GM23338 (cell line): Measurements from ENCODE around the gene VEGFB.

ENCODE experiments used
- CREB1 ChIP-seq: fragments of 250-450 bp; sonication (Bioruptor Pico); IDR thresholded peaks from 2 replicates; pipeline ENCODE4 v1.5.0; 2020; ENCODE audit warnings: low read depth, mild to moderate bottlenecking, moderate library complexity
- CTCF ChIP-seq, 2 experiments: fragments of 200-600 bp in 1 of 2; sonication (generic) in 1 of 2; conservative IDR thresholded peaks; 2 replicates each; pipeline versions ENCODE4 v1.5.1 to v1.6.1; 2016 to 2017; ENCODE audit warnings: antibody characterized with exemption in 2 of 2, low read depth in 2 of 2, mild to moderate bottlenecking in 2 of 2, moderate library complexity in 1 of 2
- JUNB ChIP-seq: IDR thresholded peaks from one replicate; pipeline ENCODE4 v1.6.1; 2016; ENCODE audit warnings: antibody characterized with exemption; ENCODE audit not compliant: unreplicated experiment
- POLR2AphosphoS5 ChIP-seq: IDR thresholded peaks from 2 replicates; pipeline ENCODE4 v1.6.1; 2016; ENCODE audit warnings: antibody characterized with exemption, low read depth

DNA sequence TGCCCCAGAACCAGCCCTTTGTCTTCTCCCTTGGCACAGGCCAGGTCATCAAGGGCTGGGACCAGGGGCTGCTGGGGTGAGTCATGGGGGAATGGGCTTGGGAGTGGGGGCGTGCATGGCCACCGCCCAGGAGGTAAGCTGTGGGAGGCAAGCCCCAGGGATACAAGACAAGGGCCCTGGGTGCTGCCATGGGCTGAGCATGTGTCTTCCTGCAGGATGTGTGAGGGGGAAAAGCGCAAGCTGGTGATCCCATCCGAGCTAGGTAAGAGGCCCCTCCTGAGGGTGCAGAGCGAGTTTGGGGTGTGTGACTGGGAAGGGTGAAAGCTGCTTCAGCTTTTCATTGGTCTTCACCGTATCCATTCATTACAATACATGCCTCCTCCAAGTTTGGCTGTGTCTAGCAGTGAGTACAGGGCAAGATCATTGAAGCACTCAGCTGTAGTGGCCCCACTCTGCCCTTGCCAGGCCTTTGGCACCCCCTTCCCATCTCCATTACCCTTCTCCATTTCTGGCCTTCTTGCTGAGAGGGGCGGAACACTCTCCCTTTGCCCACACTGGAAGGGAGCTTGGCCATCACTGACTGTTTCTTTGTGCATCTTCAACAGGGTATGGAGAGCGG is 9.0 kb downstream of the VEGFB start:
- TF ChIP-seq JUNB: no peak
- TF ChIP-seq CTCF (conservative IDR thresholded peaks at IDR 0.05; ENCODE audit: low read depth in 2 of 2): no peak
- 0 out of 2 replicates have a peak, but pooled peaks have one; percentile 21 for TF ChIP-seq POLR2AphosphoS5
- no peak for TF ChIP-seq CREB1 (CRISPR knock-in tag)
